HG03565 (cell line): ENCODE data around the gene CELF5.
"Not testable (repeated sequence)": the region's sequence is repeated elsewhere in the genome, so short reads cannot be mapped to it uniquely, and the experiment has no call there.

ENCODE experiments used
- ATAC-seq: cut with Tn5 transposase; IDR thresholded peaks from one replicate; pipeline ENCODE4 v1.9.1; 2021; ENCODE audit warnings: mild to moderate bottlenecking, moderate library complexity; ENCODE audit not compliant: unreplicated experiment

The CELF5 gene

GRCh38 chr19:3189702-3190469 lies 34.6 kb upstream of the CELF5 start:
- ATAC-seq: no peak

GRCh38 chr19:3190470-3190770 lies 34.0 kb upstream of the CELF5 start:
- ATAC-seq: no peak

- no peak for ATAC-seq
Observed at GRCh38 chr19:3190921-3191805, 33.3 kb upstream of the CELF5 start.

- not testable (repeated sequence) for ATAC-seq
Observed at GRCh38 chr19:3191806-3192104, 32.7 kb upstream of the CELF5 start.

DNA sequence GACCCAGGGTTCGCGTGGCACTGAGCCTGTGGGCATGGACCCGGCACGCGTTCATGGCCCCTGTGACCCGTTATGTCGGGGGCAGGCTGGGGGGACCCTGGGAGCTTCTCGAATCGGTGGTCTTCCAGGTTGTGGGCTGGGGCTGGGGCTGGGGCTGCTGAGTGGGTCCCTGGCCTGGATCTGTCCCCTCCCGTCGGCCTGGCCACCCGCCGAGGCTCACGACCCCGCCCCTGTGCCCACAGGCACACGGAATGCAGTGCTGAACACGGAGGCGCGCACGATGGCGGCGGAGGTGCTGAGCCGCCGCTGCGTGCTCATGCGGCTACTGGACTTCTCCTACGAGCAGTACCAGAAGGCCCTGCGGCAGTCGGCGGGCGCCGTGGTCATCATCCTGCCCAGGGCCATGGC lies 32.2 kb upstream of the CELF5 start:
- no peak for ATAC-seq

GRCh38 chr19:3192684-3193083 lies 31.8 kb upstream of the CELF5 start:
- no peak for ATAC-seq

GRCh38 chr19:3193256-3194105 lies 31.0 kb upstream of the CELF5 start:
- ATAC-seq: no peak

- ATAC-seq: no peak
Observed at GRCh38 chr19:3194106-3195087, 30.1 kb upstream of the CELF5 start.

DNA sequence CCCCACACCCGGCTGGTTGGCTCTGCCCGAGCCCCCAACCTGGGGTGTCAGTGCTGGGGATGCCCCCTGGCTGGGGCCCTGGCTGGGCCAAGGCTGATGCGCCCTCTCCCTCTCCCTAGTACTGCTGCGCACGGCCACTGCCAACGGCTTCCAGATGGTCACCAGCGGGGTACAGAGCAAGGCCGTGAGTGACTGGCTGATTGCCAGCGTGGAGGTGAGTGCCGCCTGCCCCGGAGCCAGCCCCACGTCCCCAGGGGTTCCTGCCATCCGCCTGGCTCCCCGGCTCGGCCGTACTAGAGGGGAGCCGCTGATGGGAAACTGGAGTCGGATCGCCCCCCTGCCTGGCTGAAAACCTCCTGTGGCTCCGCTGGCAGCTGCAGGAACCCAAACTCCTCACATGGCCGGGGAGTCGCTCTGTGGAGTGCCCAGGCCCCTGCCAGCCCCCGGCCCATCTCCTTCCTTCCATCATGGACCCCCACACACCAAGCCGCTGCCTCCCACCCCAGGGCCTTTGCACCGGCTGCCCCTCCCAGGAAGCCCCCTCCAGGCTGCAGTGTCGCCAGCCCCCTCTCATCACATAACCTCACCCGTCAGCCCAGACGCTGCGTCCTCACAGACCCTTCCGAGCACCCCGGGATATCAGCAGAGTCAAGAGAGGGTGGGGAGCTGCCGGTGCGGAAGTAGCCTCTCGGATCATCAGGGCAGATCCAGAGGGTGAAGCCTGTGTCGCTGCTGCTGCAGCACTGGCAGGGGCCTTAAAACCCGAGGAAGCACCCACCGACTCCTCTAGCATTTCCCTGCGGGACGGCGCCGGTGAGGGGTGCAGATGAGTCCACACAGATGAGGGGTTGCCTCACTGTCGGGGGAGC lies 28.2 kb upstream of the CELF5 start:
- ATAC-seq: no peak

DNA sequence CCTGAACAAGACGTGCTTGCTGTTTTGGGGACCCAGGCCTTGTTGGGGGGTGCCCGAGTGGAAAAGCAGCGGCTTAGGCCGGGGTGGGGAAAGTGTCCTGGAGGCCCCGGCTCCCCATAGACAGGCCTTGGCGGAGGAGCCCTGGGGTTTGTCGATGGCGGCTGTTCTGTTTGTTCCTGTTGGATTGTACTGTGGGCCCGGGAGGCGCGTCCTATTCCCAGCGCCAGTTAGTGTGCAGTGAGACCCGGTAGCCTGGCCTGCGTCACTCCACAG lies 27.6 kb upstream of the CELF5 start:
- ATAC-seq: no peak

DNA sequence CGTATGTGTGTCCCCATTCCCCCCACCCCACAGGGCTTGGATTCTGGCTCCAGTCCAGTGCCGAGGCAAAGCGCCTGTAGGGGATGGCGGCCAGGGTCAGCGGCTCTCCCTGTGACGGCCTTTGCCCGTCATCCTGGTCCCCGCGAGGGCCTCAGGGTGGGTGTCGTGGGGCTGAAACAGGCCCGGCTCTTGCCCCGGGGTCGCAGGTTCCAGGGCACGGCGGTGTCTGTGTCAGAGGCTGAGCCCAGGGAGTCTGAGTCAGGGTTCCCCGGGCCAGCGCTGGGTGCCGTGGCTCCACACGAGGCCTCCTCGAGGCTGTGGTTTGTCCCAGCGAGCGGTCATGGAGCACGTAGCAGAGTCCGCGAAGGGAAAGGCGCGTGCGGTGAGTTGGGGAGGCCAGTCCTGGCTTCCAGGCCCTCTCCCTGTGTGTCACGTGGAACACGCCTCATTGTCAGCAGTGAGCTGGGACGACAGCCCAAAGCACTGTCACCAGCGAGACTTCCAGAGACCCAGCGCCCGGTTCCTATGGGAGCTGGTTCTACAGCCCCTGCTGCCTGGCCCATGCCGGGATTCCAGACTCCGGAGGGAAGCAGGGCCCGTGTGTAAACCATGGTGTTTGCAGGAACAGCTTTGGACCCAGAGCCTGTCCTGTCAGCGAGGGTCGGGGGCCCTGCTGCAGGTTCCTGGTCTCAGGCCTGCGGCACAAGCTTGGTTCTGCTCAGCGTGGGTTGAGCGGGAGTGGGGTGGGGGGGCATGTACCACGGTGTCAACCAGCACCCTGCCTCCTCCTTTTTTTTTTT lies 25.4 kb upstream of the CELF5 start:
- no peak for ATAC-seq

- no peak for ATAC-seq
Observed at GRCh38 chr19:3201072-3201700, 23.3 kb upstream of the CELF5 start.

- no peak for ATAC-seq
Observed at GRCh38 chr19:3201911-3202310, 22.6 kb upstream of the CELF5 start.

DNA sequence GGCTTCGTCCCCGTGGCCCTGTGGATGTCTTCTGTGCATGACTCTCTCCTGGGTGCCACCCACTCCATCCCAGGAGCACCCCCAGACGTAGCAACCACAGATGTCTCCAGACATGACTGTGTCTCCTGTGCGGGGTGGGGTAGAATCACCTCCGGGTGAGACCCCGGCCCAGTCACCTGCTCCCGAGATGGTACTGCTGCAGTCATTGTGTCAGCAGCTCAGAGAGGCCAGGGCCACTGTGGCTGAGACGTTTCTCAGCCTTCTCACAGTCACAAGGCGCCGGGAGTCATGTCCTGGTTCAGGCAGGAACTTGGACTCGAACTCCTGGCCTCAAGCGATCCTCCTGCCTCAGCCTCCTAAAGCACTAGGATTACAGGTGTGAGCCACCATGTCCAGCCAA lies 22.1 kb upstream of the CELF5 start:
- no peak for ATAC-seq

DNA sequence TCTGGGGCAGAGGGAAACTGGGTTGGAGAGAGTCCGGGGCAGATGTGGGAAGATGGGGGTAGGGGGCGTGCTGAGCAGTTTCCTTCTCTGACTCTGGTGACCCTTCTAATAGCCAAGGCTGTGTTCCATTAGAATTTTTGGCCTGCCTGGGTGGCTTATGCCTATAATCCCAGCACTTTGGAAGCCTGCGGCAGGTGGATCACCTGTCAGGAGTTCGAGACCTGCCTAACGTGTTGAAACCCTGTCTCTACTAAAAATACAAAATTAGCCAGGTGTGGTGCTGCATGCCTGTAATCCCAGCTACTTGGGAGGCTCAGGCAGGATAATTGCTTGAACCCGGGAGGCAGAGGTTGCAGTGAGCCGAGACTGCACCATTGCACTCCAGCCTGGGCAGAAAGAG lies 21.6 kb upstream of the CELF5 start:
- ATAC-seq: not testable (repeated sequence)

GRCh38 chr19:3203805-3204645 lies 20.4 kb upstream of the CELF5 start:
- ATAC-seq: no peak

GRCh38 chr19:3204646-3205275 lies 19.7 kb upstream of the CELF5 start:
- ATAC-seq: no peak
